ENCODE results near the gene REG4.

GRCh38 chr1:119766374-119766794 is 44.9 kb downstream of the REG4 start:
- TF ChIP-seq, protein P1, sequence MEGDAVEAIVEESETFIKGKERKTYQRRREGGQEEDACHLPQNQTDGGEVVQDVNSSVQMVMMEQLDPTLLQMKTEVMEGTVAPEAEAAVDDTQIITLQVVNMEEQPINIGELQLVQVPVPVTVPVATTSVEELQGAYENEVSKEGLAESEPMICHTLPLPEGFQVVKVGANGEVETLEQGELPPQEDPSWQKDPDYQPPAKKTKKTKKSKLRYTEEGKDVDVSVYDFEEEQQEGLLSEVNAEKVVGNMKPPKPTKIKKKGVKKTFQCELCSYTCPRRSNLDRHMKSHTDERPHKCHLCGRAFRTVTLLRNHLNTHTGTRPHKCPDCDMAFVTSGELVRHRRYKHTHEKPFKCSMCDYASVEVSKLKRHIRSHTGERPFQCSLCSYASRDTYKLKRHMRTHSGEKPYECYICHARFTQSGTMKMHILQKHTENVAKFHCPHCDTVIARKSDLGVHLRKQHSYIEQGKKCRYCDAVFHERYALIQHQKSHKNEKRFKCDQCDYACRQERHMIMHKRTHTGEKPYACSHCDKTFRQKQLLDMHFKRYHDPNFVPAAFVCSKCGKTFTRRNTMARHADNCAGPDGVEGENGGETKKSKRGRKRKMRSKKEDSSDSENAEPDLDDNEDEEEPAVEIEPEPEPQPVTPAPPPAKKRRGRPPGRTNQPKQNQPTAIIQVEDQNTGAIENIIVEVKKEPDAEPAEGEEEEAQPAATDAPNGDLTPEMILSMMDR (IDR thresholded peaks at IDR 0.05): no peak
- no peak for TF ChIP-seq POLR2A (IDR thresholded peaks at IDR 0.05)
- TF ChIP-seq EP300 (IDR thresholded peaks at IDR 0.05): no peak
